IMR-90 (cell line): ENCODE results near the gene MTMR3. TPM values are rescaled to one million over a fixed set of nuclear protein-coding genes. Genes with fewer than 3 reads are reported as not detected.

Experiments
- ATAC-seq: fragments of 200-7000 bp; cut with Tn5 transposase; 2 replicates; pipeline ENCODE4 v1.9.1; 2020; ENCODE audit warnings: low read depth, mild to moderate bottlenecking, moderate library complexity
- BruUV-seq: library from RNA; stranded (reverse); fragments of 400-500 nt; replicated peaks from 2 replicates; lab custom pipeline; 2021; lab: Mats Ljungman, UMichigan
- CTCF ChIA-PET: fragments of 300-600 bp; formaldehyde crosslinking; extraction: SDS; loops from one replicate; lab custom pipeline; 2021; ENCODE audit warnings: antibody characterized with exemption; lab: Yijun Ruan, JAX
- POLR2A ChIA-PET: fragments of 300-600 bp; sonication (Branson Sonifier 250); formaldehyde crosslinking; loops from one replicate; lab custom pipeline; 2022; ENCODE audit warnings: antibody characterized with exemption; ENCODE audit not compliant: unreplicated experiment; lab: Charles Lee
- DNase-seq: peaks from one replicate; pipeline ENCODE4 v3.0.0; 2013
- H2AFZ ChIP-seq: replicated peaks from 2 replicates; pipeline ENCODE3; 2013; ENCODE audit warnings: low read length, mild to moderate bottlenecking; ENCODE audit not compliant: poor library complexity
- H2AK5ac ChIP-seq: 2 replicates; pipeline ENCODE4 v1.6.1; 2013; ENCODE audit warnings: low read depth, low read length, inconsistent platforms
- H2AK9ac ChIP-seq: replicated peaks from 2 replicates; pipeline ENCODE3; 2013; ENCODE audit warnings: mild to moderate bottlenecking, low read depth, low read length, moderate library complexity; ENCODE audit not compliant: poor library complexity
- H2BK120ac ChIP-seq: 2 replicates; pipeline ENCODE4 v1.6.1; 2013; ENCODE audit warnings: low read depth, low read length, inconsistent platforms
- H2BK15ac ChIP-seq: 3 replicates; pipeline ENCODE4 v1.6.1; 2013; ENCODE audit warnings: low read depth, low read length, inconsistent platforms
- H2BK20ac ChIP-seq: 2 replicates; pipeline ENCODE4 v1.6.1; 2013; ENCODE audit warnings: low read depth, mild to moderate bottlenecking, inconsistent platforms, low read length, moderate library complexity
- H2BK5ac ChIP-seq: 2 replicates; pipeline ENCODE4 v1.6.1; 2013; ENCODE audit warnings: mild to moderate bottlenecking, low read depth, low read length, inconsistent platforms; ENCODE audit not compliant: poor library complexity, severe bottlenecking
- H3K14ac ChIP-seq: replicated peaks from 2 replicates; pipeline ENCODE4 v1.6.1; 2013; ENCODE audit warnings: low read depth, low read length, inconsistent platforms
- H3K18ac ChIP-seq: 2 replicates; pipeline ENCODE4 v1.6.1; 2013; ENCODE audit warnings: low read depth, low read length, control low read depth
- H3K23ac ChIP-seq: 2 replicates; pipeline ENCODE4 v1.6.1; 2013; ENCODE audit warnings: low read depth, low read length, inconsistent platforms
- H3K27ac ChIP-seq: 2 replicates; pipeline ENCODE4 v1.5.1; 2013; ENCODE audit warnings: mild to moderate bottlenecking, control low read depth, low read length; ENCODE audit not compliant: insufficient read depth
- H3K27me3 ChIP-seq: 2 replicates; pipeline ENCODE4 v1.6.1; 2013; ENCODE audit warnings: low read length; ENCODE audit not compliant: control insufficient read depth, insufficient read depth
- H3K36me3 ChIP-seq: 2 replicates; pipeline ENCODE4 v1.6.1; 2013; ENCODE audit warnings: low read length, mixed read lengths; ENCODE audit not compliant: control insufficient read depth, insufficient read depth
- H3K4ac ChIP-seq: 2 replicates; pipeline ENCODE4 v1.6.1; 2013; ENCODE audit warnings: low read depth, low read length, inconsistent platforms
- H3K4me1 ChIP-seq: 2 replicates; pipeline ENCODE4 v1.6.1; 2013; ENCODE audit warnings: low read length, mixed read lengths; ENCODE audit not compliant: control insufficient read depth, insufficient read depth
- H3K4me2 ChIP-seq: 2 replicates; pipeline ENCODE4 v1.6.1; 2013; ENCODE audit warnings: low read depth, mild to moderate bottlenecking, control low read depth, low read length, moderate library complexity
- H3K4me3 ChIP-seq: 2 replicates; pipeline ENCODE4 v1.5.1; 2013; ENCODE audit warnings: low read depth, mild to moderate bottlenecking, control low read depth, low read length, moderate library complexity; ENCODE audit not compliant: insufficient read depth
- H3K56ac ChIP-seq: 2 replicates; pipeline ENCODE4 v1.6.1; 2013; ENCODE audit warnings: low read length, inconsistent platforms; ENCODE audit not compliant: insufficient read depth; ENCODE audit errors: extremely low read depth
- H3K79me1 ChIP-seq, 2 experiments: 2 replicates each; pipeline ENCODE4 v1.6.1; 2013; ENCODE audit warnings: low read length in 2 of 2, inconsistent platforms in 1 of 2, low read depth in 1 of 2
- H3K9ac ChIP-seq: 2 replicates; pipeline ENCODE4 v1.6.1; 2013; ENCODE audit warnings: low read depth, low read length, control low read depth
- H3K9me1 ChIP-seq: 2 replicates; pipeline ENCODE4 v1.6.1; 2013; ENCODE audit warnings: low read length, inconsistent platforms; ENCODE audit not compliant: insufficient read depth
- H3K9me3 ChIP-seq: 2 replicates; pipeline ENCODE4 v1.6.1; 2013; ENCODE audit warnings: low read length; ENCODE audit not compliant: control insufficient read depth, insufficient read depth
- H4K20me1 ChIP-seq: 2 replicates; pipeline ENCODE4 v1.6.1; 2013; ENCODE audit warnings: low read length, inconsistent platforms; ENCODE audit not compliant: insufficient read depth
- H4K5ac ChIP-seq: 2 replicates; pipeline ENCODE4 v1.6.1; 2013; ENCODE audit warnings: mild to moderate bottlenecking, low read depth, low read length, control low read depth
- H4K8ac ChIP-seq, 2 experiments: 2 replicates each; pipeline ENCODE4 v1.6.1; 2013; ENCODE audit warnings: low read depth in 2 of 2, low read length in 2 of 2, control low read depth in 1 of 2, inconsistent platforms in 1 of 2
- H4K91ac ChIP-seq: 2 replicates; pipeline ENCODE4 v1.6.1; 2013; ENCODE audit warnings: low read depth, low read length, inconsistent platforms; ENCODE audit not compliant: insufficient read depth
- BHLHE40 ChIP-seq: fragments of 150-350 bp; IDR thresholded peaks from 2 replicates; pipeline ENCODE4 v1.6.1; 2016; ENCODE audit warnings: mild to moderate bottlenecking, low read depth, low read length
- CEBPB ChIP-seq: IDR thresholded peaks from 2 replicates; pipeline ENCODE4 v1.6.1; 2012; ENCODE audit warnings: low read depth, low read length, improper control_type of control experiment
- CHD1 ChIP-seq: IDR thresholded peaks from 2 replicates; pipeline ENCODE4 v1.6.1; 2012; ENCODE audit warnings: low read depth, low read length, improper control_type of control experiment
- FOS ChIP-seq: fragments of 150-350 bp; IDR thresholded peaks from 2 replicates; pipeline ENCODE4 v1.6.1; 2016; ENCODE audit warnings: low read depth, low read length
- MAFK ChIP-seq: IDR thresholded peaks from 2 replicates; pipeline ENCODE4 v1.6.1; 2012; ENCODE audit warnings: low read depth, low read length, improper control_type of control experiment
- MAZ ChIP-seq: IDR thresholded peaks from 2 replicates; pipeline ENCODE4 v1.6.1; 2012; ENCODE audit warnings: low read depth, mild to moderate bottlenecking, low read length, improper control_type of control experiment, moderate library complexity, borderline replicate concordance
- MXI1 ChIP-seq: IDR thresholded peaks from 2 replicates; pipeline ENCODE4 v1.6.1; 2012; ENCODE audit warnings: low read depth, mild to moderate bottlenecking, low read length, moderate library complexity, borderline replicate concordance
- NFE2L2 ChIP-seq: fragments of 150-350 bp; IDR thresholded peaks from 2 replicates; pipeline ENCODE4 v1.6.1; 2016; ENCODE audit warnings: low read depth, mild to moderate bottlenecking, low read length
- POLR2A ChIP-seq: IDR thresholded peaks from 2 replicates; pipeline ENCODE4 v1.6.1; 2012; ENCODE audit warnings: mild to moderate bottlenecking, low read depth, low read length
- RAD21 ChIP-seq: IDR thresholded peaks from 2 replicates; pipeline ENCODE4 v1.6.1; 2012; ENCODE audit warnings: low read length, improper control_type of control experiment
- RCOR1 ChIP-seq: IDR thresholded peaks from 2 replicates; pipeline ENCODE4 v1.6.1; 2012; ENCODE audit warnings: mild to moderate bottlenecking, low read length, improper control_type of control experiment; ENCODE audit not compliant: insufficient replicate concordance
- RFX5 ChIP-seq: IDR thresholded peaks from 2 replicates; pipeline ENCODE4 v1.8.0; 2012; ENCODE audit warnings: low read depth, mild to moderate bottlenecking, low read length, moderate library complexity
- SMC3 ChIP-seq: fragments of 150-350 bp; IDR thresholded peaks from 2 replicates; pipeline ENCODE4 v1.6.1; 2016; ENCODE audit warnings: low read depth, mild to moderate bottlenecking, antibody characterized with exemption, low read length, moderate library complexity
- WGBS, 2 experiments: methylation state at CpG; one replicate each; pipeline versions ENCODE4 v1.1.5 to v1.1.7; 2013; ENCODE audit warnings: missing lambda C conversion rate in 2 of 2; ENCODE audit not compliant: insufficient read length in 1 of 2; ENCODE audit errors: extremely low coverage in 2 of 2; 5-methylcytosine and 5-hydroxymethylcytosine counted together
- dilution Hi-C: fragments of 300-500 bp; cut with HindIII; formaldehyde crosslinking; loops from one replicate; pipeline ENCODE4 v1.14.3; 2018; ENCODE audit warnings: low sequenced_read_pairs; ENCODE audit not compliant: unreplicated experiment
- in situ Hi-C: fragments of 300-500 bp; cut with MboI; formaldehyde crosslinking; loops from 3 replicates; pipeline ENCODE4 v1.14.3; 2019; ENCODE audit warnings: low sequenced_read_pairs, inconsistent platforms, mixed read lengths
- intact Hi-C: fragments of 100-400 bp; cut with micrococcal nuclease; formaldehyde crosslinking; loops from 2 replicates; pipeline ENCODE4 v1.10.0; 2022
- polyA plus RNA-seq, 3 experiments: library from polyadenylated mRNA; depleted of rRNA; stranded (reverse); fragments of >200 nt; gene quantifications; 2 replicates each; pipeline ENCODE4 v1.2.3, GENCODE V29; 2012; ENCODE audit warnings: low replicate concordance in 1 of 3
- total RNA-seq: library from RNA; depleted of rRNA; stranded (reverse); fragments of >200 nt; gene quantifications from 2 replicates; pipeline ENCODE4 v1.2.3, GENCODE V29; 2012
- TF ChIP-seq, protein P1 (sequence below): conservative IDR thresholded peaks from 2 replicates; pipeline ENCODE4 v1.5.1; 2012; ENCODE audit warnings: mild to moderate bottlenecking, low read depth, low read length, improper control_type of control experiment
- TF ChIP-seq, protein P2 (sequence below): fragments of 150-350 bp; IDR thresholded peaks from 2 replicates; pipeline ENCODE4 v1.6.1; 2016; ENCODE audit warnings: low read depth, mild to moderate bottlenecking, low read length, moderate library complexity, borderline replicate concordance
- TF ChIP-seq, protein P3 (sequence below): fragments of 150-350 bp; IDR thresholded peaks from 2 replicates; pipeline ENCODE4 v1.6.1; 2017; ENCODE audit warnings: mild to moderate bottlenecking, antibody characterized with exemption, low read length, low read depth

MTMR3 gene
- total and polyA plus RNA-seq, 2 of the 4 experiments (the other 2 are of a cell fraction) = 21.3 to 29.4 TPM

DNA sequence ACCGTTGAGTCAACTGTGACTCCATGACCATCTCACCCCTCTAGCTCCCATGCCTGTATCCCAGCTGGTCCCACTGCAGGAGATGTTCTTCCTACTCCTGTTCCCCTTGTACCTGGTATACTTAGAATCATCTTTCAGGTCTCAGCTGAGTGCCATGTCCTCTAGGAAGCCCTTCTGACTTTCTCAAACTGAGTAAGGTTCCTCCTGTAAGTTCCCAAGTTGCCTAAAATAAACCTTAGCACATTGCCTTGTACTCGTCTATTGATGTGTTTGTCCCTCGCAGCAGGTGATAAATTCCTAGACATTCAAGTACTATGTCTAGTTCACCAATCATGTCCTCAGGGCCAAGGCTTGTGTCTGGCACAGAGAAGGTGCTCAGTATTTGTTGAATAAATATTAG is 26.5 kb upstream of the MTMR3 start:
- Histone ChIP-seq H4K5ac (no peak overlapping the region), H3K56ac (no peak overlapping the region), H2AK5ac (no peak overlapping the region), H3K4me3 (no peak overlapping the region), H3K23ac (no peak overlapping the region), H3K27ac (no peak overlapping the region), H3K18ac (no peak overlapping the region), H2BK20ac (no peak overlapping the region), H3K4me2 (no peak overlapping the region), H3K9me1 (no peaks in the 10 kb centered on the region), H2BK120ac (no peak overlapping the region), H3K79me1 (no peaks in the 10 kb centered on the region), H2AFZ (no peak overlapping the region), H4K8ac (no peak overlapping the region), H4K91ac (no peak overlapping the region), H4K20me1 (no peaks in the 10 kb centered on the region), H3K4me1 (no peaks in the 10 kb centered on the region), H2BK5ac (no peak overlapping the region), H3K9ac (no peak overlapping the region), H3K4ac (no peak overlapping the region), H2AK9ac (no peak overlapping the region), H3K9me3 (no peaks in the 10 kb centered on the region), H3K14ac (no peak overlapping the region), H3K27me3 (peaks cover 10% of the 10 kb centered on the region), H2BK15ac (no peak overlapping the region), H3K36me3 (no peaks in the 10 kb centered on the region)
- DNase-seq = no peak
- no peak for ATAC-seq
- BruUV-seq = no TSS peak
- TF ChIP-seq CHD1 = no peak
- no peak for TF ChIP-seq MAZ
- no peak for TF ChIP-seq RFX5
- no peak for TF ChIP-seq BHLHE40
- no peak for TF ChIP-seq CEBPB
- TF ChIP-seq MXI1 = no peak
- TF ChIP-seq, protein P1, sequence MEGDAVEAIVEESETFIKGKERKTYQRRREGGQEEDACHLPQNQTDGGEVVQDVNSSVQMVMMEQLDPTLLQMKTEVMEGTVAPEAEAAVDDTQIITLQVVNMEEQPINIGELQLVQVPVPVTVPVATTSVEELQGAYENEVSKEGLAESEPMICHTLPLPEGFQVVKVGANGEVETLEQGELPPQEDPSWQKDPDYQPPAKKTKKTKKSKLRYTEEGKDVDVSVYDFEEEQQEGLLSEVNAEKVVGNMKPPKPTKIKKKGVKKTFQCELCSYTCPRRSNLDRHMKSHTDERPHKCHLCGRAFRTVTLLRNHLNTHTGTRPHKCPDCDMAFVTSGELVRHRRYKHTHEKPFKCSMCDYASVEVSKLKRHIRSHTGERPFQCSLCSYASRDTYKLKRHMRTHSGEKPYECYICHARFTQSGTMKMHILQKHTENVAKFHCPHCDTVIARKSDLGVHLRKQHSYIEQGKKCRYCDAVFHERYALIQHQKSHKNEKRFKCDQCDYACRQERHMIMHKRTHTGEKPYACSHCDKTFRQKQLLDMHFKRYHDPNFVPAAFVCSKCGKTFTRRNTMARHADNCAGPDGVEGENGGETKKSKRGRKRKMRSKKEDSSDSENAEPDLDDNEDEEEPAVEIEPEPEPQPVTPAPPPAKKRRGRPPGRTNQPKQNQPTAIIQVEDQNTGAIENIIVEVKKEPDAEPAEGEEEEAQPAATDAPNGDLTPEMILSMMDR = no peak
- TF ChIP-seq FOS = no peak
- no peak for TF ChIP-seq RCOR1
- no peak for TF ChIP-seq POLR2A
- no peak for TF ChIP-seq MAFK
- TF ChIP-seq, protein P2, sequence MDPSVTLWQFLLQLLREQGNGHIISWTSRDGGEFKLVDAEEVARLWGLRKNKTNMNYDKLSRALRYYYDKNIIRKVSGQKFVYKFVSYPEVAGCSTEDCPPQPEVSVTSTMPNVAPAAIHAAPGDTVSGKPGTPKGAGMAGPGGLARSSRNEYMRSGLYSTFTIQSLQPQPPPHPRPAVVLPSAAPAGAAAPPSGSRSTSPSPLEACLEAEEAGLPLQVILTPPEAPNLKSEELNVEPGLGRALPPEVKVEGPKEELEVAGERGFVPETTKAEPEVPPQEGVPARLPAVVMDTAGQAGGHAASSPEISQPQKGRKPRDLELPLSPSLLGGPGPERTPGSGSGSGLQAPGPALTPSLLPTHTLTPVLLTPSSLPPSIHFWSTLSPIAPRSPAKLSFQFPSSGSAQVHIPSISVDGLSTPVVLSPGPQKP = no peak
- no peak for TF ChIP-seq NFE2L2
- TF ChIP-seq RAD21 = no peak
- TF ChIP-seq, protein P3, sequence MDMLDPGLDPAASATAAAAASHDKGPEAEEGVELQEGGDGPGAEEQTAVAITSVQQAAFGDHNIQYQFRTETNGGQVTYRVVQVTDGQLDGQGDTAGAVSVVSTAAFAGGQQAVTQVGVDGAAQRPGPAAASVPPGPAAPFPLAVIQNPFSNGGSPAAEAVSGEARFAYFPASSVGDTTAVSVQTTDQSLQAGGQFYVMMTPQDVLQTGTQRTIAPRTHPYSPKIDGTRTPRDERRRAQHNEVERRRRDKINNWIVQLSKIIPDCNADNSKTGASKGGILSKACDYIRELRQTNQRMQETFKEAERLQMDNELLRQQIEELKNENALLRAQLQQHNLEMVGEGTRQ = no peak
- no peak for TF ChIP-seq SMC3
- no CpG with 5 or more reads among the region's 3 CpGs for WGBS, 2 experiments
- ChIA-PET POLR2A (interaction anchor here (0.6 kb wide), 1 partner anchor 11 kb away, joined by 3 read pairs; no protein-coding TSS in a partner anchor), CTCF (no interaction called here)
- in situ Hi-C loops = no loop called here
- dilution Hi-C loops = no loop called here
- intact Hi-C loops = no loop called here
